KG1 (cell line): ENCODE results near the gene CYP11A1.

ENCODE experiments used
- DNase-seq: peaks from one replicate; lab custom pipeline; 2025; lab: John Stamatoyannopoulos, UW

CYP11A1 gene

GRCh38 chr15:74388363-74388951, 21.0 kb upstream of the CYP11A1 start:
- no peak for DNase-seq

- DNase-seq: no peak
Measured at GRCh38 chr15:74387621-74388362, 20.3 kb upstream of the CYP11A1 start.

- no peak for DNase-seq
Measured at GRCh38 chr15:74387141-74387541, 19.7 kb upstream of the CYP11A1 start.

GRCh38 chr15:74386496-74387140, 19.2 kb upstream of the CYP11A1 start:
- no peak for DNase-seq

GRCh38 chr15:74385733-74386132, 18.3 kb upstream of the CYP11A1 start:
- no peak for DNase-seq

GRCh38 chr15:74384881-74385643, 17.6 kb upstream of the CYP11A1 start:
- DNase-seq: no peak

GRCh38 chr15:74384566-74384880, 17.1 kb upstream of the CYP11A1 start:
- DNase-seq: no peak

- no peak for DNase-seq
Measured at GRCh38 chr15:74383695-74384565, 16.5 kb upstream of the CYP11A1 start.

- no peak for DNase-seq
Measured at GRCh38 chr15:74383286-74383685, 15.8 kb upstream of the CYP11A1 start.

GRCh38 chr15:74382004-74382816, 14.8 kb upstream of the CYP11A1 start:
- DNase-seq: peak; percentile 49

GRCh38 chr15:74381481-74381880, 14.0 kb upstream of the CYP11A1 start:
- no peak for DNase-seq

GRCh38 chr15:74381190-74381453, 13.7 kb upstream of the CYP11A1 start:
- no peak for DNase-seq

GRCh38 chr15:74380361-74381189, 13.1 kb upstream of the CYP11A1 start:
- no peak for DNase-seq

- DNase-seq: no peak
Measured at GRCh38 chr15:74378848-74379247, 11.4 kb upstream of the CYP11A1 start.

- no peak for DNase-seq
Measured at GRCh38 chr15:74377831-74378766, 10.7 kb upstream of the CYP11A1 start.

- DNase-seq: no peak
Measured at GRCh38 chr15:74376825-74377581, 9.6 kb upstream of the CYP11A1 start.

- DNase-seq: no peak
Measured at GRCh38 chr15:74376226-74376625, 8.8 kb upstream of the CYP11A1 start.

- DNase-seq: peak; percentile 90
Measured at GRCh38 chr15:74375303-74375693, 7.9 kb upstream of the CYP11A1 start.
